K562 (cell line): ENCODE results near the gene SLC25A11. TPM values are rescaled to one million over a fixed set of nuclear protein-coding genes. Genes with fewer than 3 reads are reported as not detected.

Source experiments
- ATAC-seq: fragments of 200-7000 bp; cut with Tn5 transposase; 3 replicates; pipeline ENCODE4 v1.9.1; 2020; ENCODE audit warnings: moderate library complexity
- BruUV-seq: library from RNA; stranded (reverse); fragments of 400-500 nt; replicated peaks from 2 replicates; lab custom pipeline; 2021; lab: Mats Ljungman, UMichigan
- CTCF ChIA-PET: fragments of 300-600 bp; formaldehyde crosslinking; extraction: SDS; loops from one replicate; lab custom pipeline; 2021; ENCODE audit warnings: low intra/inter-chr PET ratio; lab: Yijun Ruan, JAX
- POLR2A ChIA-PET: fragments of 300-600, 350-650 bp; sonication (Branson Sonifier 250); formaldehyde crosslinking; extraction: SDS; loops from one replicate; lab custom pipeline; 2021; ENCODE audit warnings: antibody characterized with exemption, inconsistent platforms; lab: Yijun Ruan, JAX
- DNase-seq, 4 experiments: peaks; one replicate each; pipeline versions ENCODE4 v3.0.0 to v3.0.0-alpha.2; 2011 to 2018; ENCODE audit warnings: low spot score in 3 of 4, mixed read lengths in 3 of 4; ENCODE audit errors: extremely low read depth in 1 of 4
- FAIRE-seq: peaks from 2 replicates; lab custom pipeline; 2011; peaks lifted over from hg19 to GRCh38; lab: Jason Lieb, UNC
- H2AFZ ChIP-seq: 2 replicates; pipeline ENCODE4 v1.6.0; 2011; ENCODE audit warnings: low read depth, low read length, control low read depth, inconsistent platforms
- H3K27ac ChIP-seq: fragments of 200-600 bp; 3 replicates; pipeline ENCODE4 v1.8.0; 2011; ENCODE audit warnings: low read depth, mild to moderate bottlenecking, control low read depth, inconsistent platforms, low read length, moderate library complexity, mixed read lengths; ENCODE audit errors: extremely low read depth
- H3K27me3 ChIP-seq, 2 experiments: fragments of 300-600 bp in 1 of 2; 2 replicates in 1 of 2; 3 replicates in 1 of 2; pipeline versions ENCODE4 v1.6.0 to v1.8.0; 2011; ENCODE audit warnings: inconsistent platforms in 2 of 2, low read length in 2 of 2, mild to moderate bottlenecking in 1 of 2, mixed read lengths in 1 of 2, moderate library complexity in 1 of 2; ENCODE audit not compliant: control insufficient read depth in 2 of 2, insufficient read depth in 2 of 2
- H3K36me3 ChIP-seq: fragments of 300-600 bp; 3 replicates; pipeline ENCODE4 v1.8.0; 2011; ENCODE audit warnings: mild to moderate bottlenecking, low read length, inconsistent platforms; ENCODE audit not compliant: control insufficient read depth, insufficient read depth
- H3K4me1 ChIP-seq, 2 experiments: fragments of 200-600 bp in 1 of 2; replicated peaks in 1 of 2; 2 replicates in 1 of 2; 3 replicates in 1 of 2; pipeline versions ENCODE4 v1.5.1 to v1.8.0; 2011; ENCODE audit warnings: inconsistent platforms in 2 of 2, low read length in 2 of 2, mild to moderate bottlenecking in 1 of 2, mixed read lengths in 1 of 2, moderate library complexity in 1 of 2; ENCODE audit not compliant: control insufficient read depth in 2 of 2, insufficient read depth in 2 of 2
- H3K4me2 ChIP-seq: 2 replicates; pipeline ENCODE4 v1.6.1; 2011; ENCODE audit warnings: low read length, control low read depth, inconsistent platforms, mixed read lengths; ENCODE audit not compliant: insufficient read depth
- H3K4me3 ChIP-seq: fragments of 200-600 bp; sonication (generic), shearing (Covaris generic); 2 replicates; pipeline ENCODE4 v1.5.1; 2016; ENCODE audit warnings: control low read depth, inconsistent platforms
- H3K79me2 ChIP-seq: fragments of 200-600 bp; 3 replicates; pipeline ENCODE4 v1.8.0; 2011; ENCODE audit warnings: low read length, inconsistent platforms; ENCODE audit not compliant: control insufficient read depth, insufficient read depth
- H3K9ac ChIP-seq, 2 experiments: 2 replicates each; pipeline versions ENCODE4 v1.6.0 to v1.6.1; 2011; ENCODE audit warnings: low read depth in 2 of 2, low read length in 2 of 2, control low read depth in 1 of 2, inconsistent platforms in 1 of 2, mild to moderate bottlenecking in 1 of 2, mixed read lengths in 1 of 2; ENCODE audit not compliant: insufficient read depth in 1 of 2
- H3K9me1 ChIP-seq: one replicate; pipeline ENCODE4 v1.6.0; 2011; ENCODE audit warnings: inconsistent platforms, mild to moderate bottlenecking, low read length, moderate library complexity; ENCODE audit not compliant: control insufficient read depth, insufficient read depth
- H3K9me3 ChIP-seq: replicated peaks from 2 replicates; pipeline ENCODE4 v1.5.1; 2011; ENCODE audit warnings: low read depth, low read length, inconsistent platforms; ENCODE audit not compliant: control insufficient read depth, insufficient read depth
- H4K20me1 ChIP-seq: replicated peaks from 2 replicates; pipeline ENCODE4 v1.6.1; 2011; ENCODE audit warnings: low read length, inconsistent platforms, mixed read lengths; ENCODE audit not compliant: control insufficient read depth, insufficient read depth
- CBX5 ChIP-seq: IDR thresholded peaks from 2 replicates; pipeline ENCODE4 v1.6.1; 2014; ENCODE audit warnings: low read depth, borderline replicate concordance
- ETS2 ChIP-seq: IDR thresholded peaks from 2 replicates; pipeline ENCODE4 v1.6.1; 2016; ENCODE audit warnings: borderline replicate concordance, missing genetic modification characterization, mild to moderate bottlenecking, moderate library complexity, missing compliant biosample characterization; ENCODE audit not compliant: poor library complexity, severe bottlenecking
- ETV1 ChIP-seq: fragments of 450-650 bp; conservative IDR thresholded peaks from 2 replicates; pipeline ENCODE4 v1.6.1; 2016; ENCODE audit warnings: missing genetic modification characterization, control low read depth, low read depth, missing compliant biosample characterization
- HNRNPK ChIP-seq: fragments of 200-400 bp; formaldehyde crosslinking; IDR thresholded peaks from one replicate; pipeline ENCODE4 v1.6.1; 2018; ENCODE audit warnings: mild to moderate bottlenecking, low read depth, low read length; ENCODE audit not compliant: poor library complexity, severe bottlenecking
- HOMEZ ChIP-seq: fragments of 250-450 bp; sonication (Bioruptor Pico); IDR thresholded peaks from 2 replicates; pipeline ENCODE4 v1.4.0; 2020; ENCODE audit warnings: mild to moderate bottlenecking, moderate library complexity
- MEF2A ChIP-seq: IDR thresholded peaks from 2 replicates; pipeline ENCODE4 v1.6.1; 2011; ENCODE audit warnings: low read depth, mild to moderate bottlenecking, low read length, moderate library complexity; ENCODE audit not compliant: control insufficient read depth
- NFIX ChIP-seq: fragments of 250-450 bp; sonication (Bioruptor Pico); IDR thresholded peaks from 2 replicates; pipeline ENCODE4 v1.4.0; 2020; ENCODE audit warnings: low read depth, mild to moderate bottlenecking, moderate library complexity
- PHF21A ChIP-seq: fragments of 450-650 bp; IDR thresholded peaks from 2 replicates; pipeline ENCODE4 v1.6.1; 2017; ENCODE audit warnings: low read depth, borderline replicate concordance
- SIN3B ChIP-seq: fragments of 450-650 bp; IDR thresholded peaks from 2 replicates; pipeline ENCODE4 v1.6.1; 2017; ENCODE audit warnings: low read depth, mild to moderate bottlenecking, moderate library complexity
- SMAD2 ChIP-seq: fragments of 150-350 bp; IDR thresholded peaks from 2 replicates; pipeline ENCODE4 v1.6.1; 2014; ENCODE audit warnings: low read depth, mild to moderate bottlenecking, low read length
- SNAPC5 ChIP-seq: fragments of 250-450 bp; sonication (Bioruptor Pico); IDR thresholded peaks from 2 replicates; pipeline ENCODE4 v1.8.0; 2021; ENCODE audit warnings: moderate library complexity, mild to moderate bottlenecking, inconsistent platforms
- SNIP1 ChIP-seq: fragments of 450-650 bp; IDR thresholded peaks from 2 replicates; pipeline ENCODE4 v1.7.1; 2017; ENCODE audit warnings: low read depth, mild to moderate bottlenecking
- SRF ChIP-seq, 2 experiments: fragments of 250-450, 450-650 bp in 1 of 2; sonication (Bioruptor Pico) in 1 of 2; sonication (generic) in 1 of 2; formaldehyde crosslinking; IDR thresholded peaks; 2 replicates each; pipeline versions ENCODE4 v1.5.0 to v1.5.1; 2020 to 2022; ENCODE audit warnings: mild to moderate bottlenecking in 1 of 2, missing genetic modification reagents in 1 of 2
- THRB ChIP-seq: fragments of 450-650 bp; formaldehyde crosslinking; conservative IDR thresholded peaks from 2 replicates; pipeline ENCODE4 v1.4.0; 2022; ENCODE audit warnings: mild to moderate bottlenecking, missing genetic modification characterization
- U2AF2 ChIP-seq: fragments of 200-400 bp; formaldehyde crosslinking; optimal IDR thresholded peaks from 2 replicates; pipeline ENCODE3; 2017; ENCODE audit warnings: low read depth, mild to moderate bottlenecking, low read length
- WHSC1 ChIP-seq: IDR thresholded peaks from one replicate; pipeline ENCODE4 v1.6.1; 2012; ENCODE audit warnings: low read length, control low read depth, inconsistent platforms
- ZNF12 ChIP-seq: sonication (generic); formaldehyde crosslinking; IDR thresholded peaks from 2 replicates; pipeline ENCODE4 v1.4.0; 2020; ENCODE audit warnings: mild to moderate bottlenecking, missing genetic modification reagents
- ZNF764 ChIP-seq: fragments of 250-450 bp; sonication (Bioruptor Pico); IDR thresholded peaks from 2 replicates; pipeline ENCODE4 v1.4.0; 2020; ENCODE audit warnings: low read depth, mild to moderate bottlenecking, moderate library complexity
- WGBS: fragments of 100-300 bp; shearing (Covaris generic); methylation state at CpG from one replicate; pipeline ENCODE4 v1.1.6; 2016; ENCODE audit warnings: low coverage, mixed read lengths; ENCODE audit not compliant: insufficient coverage; ENCODE audit errors: missing lambda C conversion rate; 5-methylcytosine and 5-hydroxymethylcytosine counted together
- in situ Hi-C: fragments of 300-500 bp; cut with MboI; formaldehyde crosslinking; loops from 4 replicates; pipeline ENCODE4 v1.15.0; 2018; ENCODE audit warnings: inconsistent platforms, mixed read lengths
- intact Hi-C: fragments of 100-400 bp; cut with micrococcal nuclease; formaldehyde crosslinking; loops from 2 replicates; pipeline ENCODE4 v1.14.2; 2022
- polyA plus RNA-seq, 8 experiments: library from polyadenylated mRNA; depleted of rRNA in 4 of 8; stranded (reverse) in 5 of 8; unstranded in 3 of 8; fragments of >200 nt; fragmentation: Nextera tagmentation in 2 of 8; fragmentation: Illumina TruSeq in 1 of 8; extraction: Ambion mirVana in 2 of 8; extraction: Trizol in 1 of 8; gene quantifications; 2 replicates each; pipeline versions ENCODE4 v1.2.1 to v1.2.3, GENCODE V29; 2011 to 2014; ENCODE audit warnings: inconsistent platforms in 1 of 8, missing spikeins in 1 of 8
- total RNA-seq, 7 experiments: library from RNA; depleted of rRNA in 6 of 7; stranded (reverse); fragments of >200 nt in 6 of 7; fragmentation: Illumina TruSeq in 2 of 7; extraction: Trizol in 2 of 7; gene quantifications; 2 replicates each; pipeline versions ENCODE4 v1.2.1 to v1.2.3, GENCODE V29; 2011 to 2021; ENCODE audit warnings: low replicate concordance in 1 of 7

The SLC25A11 gene
- total and polyA plus RNA-seq, 9 of the 15 experiments (the other 6 are each of a cell fraction or from before 2014, with no cell fraction given) = 3.1 to 56.7 (median 32.9) TPM

GRCh38 chr17:4949321-4950074, 9.7 kb upstream of the SLC25A11 start:
- peak; percentile 28 to 84 (median 84) for DNase-seq
- peak overlapping the region; percentile 55; the same call in 1 of the 2 replicates for H2AFZ ChIP-seq
- BruUV-seq = no TSS peak
- peak overlapping the region; percentile 98 for H3K27ac ChIP-seq
- ChIA-PET POLR2A (interaction anchor here (0.6 to 4.7 kb wide), 6 partner anchors 9 to 699 kb away, joined by 3 to 38 read pairs (median 3); partner anchors contain the start of genes CAMTA2, RNF167, SLC25A11 and SPAG7), CTCF (no interaction called here)
- peak overlapping the region; percentile 97 for H3K4me3 ChIP-seq
- 0% methylated on average over 7 of the region's 75 CpGs for WGBS
- H3K9me3 ChIP-seq = no peaks in the 10 kb centered on the region
- FAIRE-seq = no peak
- H3K36me3 ChIP-seq = peaks cover 34% of the 10 kb centered on the region
- H3K4me2 ChIP-seq = peak overlapping the region; percentile 93
- H3K4me1 ChIP-seq = peaks cover 32 to 55% of the 10 kb centered on the region in 2 experiments
- peaks cover 58% of the 10 kb centered on the region for H3K79me2 ChIP-seq
- no peaks in the 10 kb centered on the region for H3K27me3 ChIP-seq
- in situ Hi-C loops = no loop called here
- H4K20me1 ChIP-seq = peaks cover 22% of the 10 kb centered on the region
- intact Hi-C loops = no loop called here
- peak; percentile 28 for ATAC-seq
- H3K9ac ChIP-seq = peak overlapping the region; percentile 89 to 90
- no peaks in the 10 kb centered on the region for H3K9me1 ChIP-seq
- no peak for TF ChIP-seq THRB
- no peak for TF ChIP-seq MEF2A
- TF ChIP-seq SMAD2 = no peak
- no peak for TF ChIP-seq NFIX (CRISPR knock-in tag)
- no peak for TF ChIP-seq U2AF2
- no peak for TF ChIP-seq WHSC1
- TF ChIP-seq ETS2 = no peak
- TF ChIP-seq SIN3B = no peak
- TF ChIP-seq HOMEZ (CRISPR knock-in tag) = 0 out of 2 replicates have a peak, but pooled peaks have one; percentile 25
- no peak for TF ChIP-seq ZNF764
- TF ChIP-seq ETV1 (tag) = 0 out of 2 replicates have a peak, but pooled peaks have one; percentile 15
- no peak for TF ChIP-seq ZNF12
- TF ChIP-seq SNIP1 = no peak
- TF ChIP-seq SRF (CRISPR knock-in tag; IDR thresholded peaks at IDR 0.05) = no peak
- no peak for TF ChIP-seq SNAPC5 (CRISPR knock-in tag)
- no peak for TF ChIP-seq HNRNPK
- TF ChIP-seq PHF21A = no peak
- TF ChIP-seq CBX5 = no peak
